ENCODE results near the gene SLC41A3.

SLC41A3 gene

DNA sequence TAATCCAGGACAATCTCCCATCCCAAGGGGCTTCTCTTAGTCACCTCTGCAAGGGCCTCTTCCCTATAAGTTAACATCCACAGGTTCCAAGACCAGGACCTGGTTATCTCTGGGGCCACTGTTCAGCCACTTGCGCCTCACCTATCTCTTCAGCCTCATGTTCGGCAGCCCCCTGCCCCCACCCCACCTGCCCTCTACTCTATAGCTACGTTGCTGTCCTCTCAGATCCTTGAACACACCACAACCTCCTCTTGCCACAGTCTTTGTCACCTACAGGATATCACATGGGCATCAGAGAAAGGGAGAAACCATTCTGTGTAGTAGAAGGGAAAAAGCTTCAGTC is 33.9 kb downstream of the SLC41A3 start:
- Histone ChIP-seq H3K36me3 (ENCODE audit: control insufficient read depth in 2 of 2, insufficient read depth in 1 of 2, low read length in 2 of 2) (peaks cover 0 to 12% of the 10 kb centered on the region in 2 experiments; a peak in 1 of 3 replicates), H3K27ac (ENCODE audit: extremely low read depth, low read depth, low read length) (no peak overlapping the region), H3K9me3 (ENCODE audit: control insufficient read depth, insufficient read depth, low read depth, low read length) (no peaks in the 10 kb centered on the region), H3K4me1 (ENCODE audit: control insufficient read depth, insufficient read depth, low read length) (no peaks in the 10 kb centered on the region), H3K4me3 (ENCODE audit: low read depth, low read length) (no peak overlapping the region)
- ChIA-PET POLR2A (no interaction called here), CTCF (no interaction called here)
- TF ChIP-seq ZNF175 (tag by site-specific recombination; IDR thresholded peaks at IDR 0.05), result no peak
- no peak for TF ChIP-seq ZBTB7A (tag by site-specific recombination; IDR thresholded peaks at IDR 0.05; ENCODE audit: low read depth)
- TF ChIP-seq, protein P1, sequence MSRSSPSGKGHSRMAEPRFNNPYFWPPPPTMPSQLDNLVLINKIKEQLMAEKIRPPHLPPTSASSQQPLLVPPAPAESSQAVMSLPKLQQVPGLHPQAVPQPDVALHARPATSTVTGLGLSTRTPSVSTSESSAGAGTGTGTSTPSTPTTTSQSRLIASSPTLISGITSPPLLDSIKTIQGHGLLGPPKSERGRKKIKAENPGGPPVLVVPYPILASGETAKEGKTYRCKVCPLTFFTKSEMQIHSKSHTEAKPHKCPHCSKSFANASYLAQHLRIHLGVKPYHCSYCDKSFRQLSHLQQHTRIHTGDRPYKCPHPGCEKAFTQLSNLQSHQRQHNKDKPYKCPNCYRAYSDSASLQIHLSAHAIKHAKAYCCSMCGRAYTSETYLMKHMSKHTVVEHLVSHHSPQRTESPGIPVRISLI (tag by site-specific recombination; IDR thresholded peaks at IDR 0.05), result no peak
- TF ChIP-seq ZNF184 (tag by site-specific recombination; IDR thresholded peaks at IDR 0.05), result no peak
- no peak for TF ChIP-seq SP7 (tag by site-specific recombination; IDR thresholded peaks at IDR 0.05)
- no peak for TF ChIP-seq GLI2 (tag by site-specific recombination; IDR thresholded peaks at IDR 0.05; ENCODE audit: borderline replicate concordance, low read depth)
- TF ChIP-seq ZNF24 (tag by site-specific recombination; IDR thresholded peaks at IDR 0.05), result no peak
- no peak for TF ChIP-seq ZSCAN23 (tag by site-specific recombination; IDR thresholded peaks at IDR 0.05)
- TF ChIP-seq ZNF600 (tag by site-specific recombination; IDR thresholded peaks at IDR 0.05), result no peak
- no peak for TF ChIP-seq MZF1 (tag by site-specific recombination; IDR thresholded peaks at IDR 0.05; ENCODE audit: borderline replicate concordance)
- TF ChIP-seq, protein P2, sequence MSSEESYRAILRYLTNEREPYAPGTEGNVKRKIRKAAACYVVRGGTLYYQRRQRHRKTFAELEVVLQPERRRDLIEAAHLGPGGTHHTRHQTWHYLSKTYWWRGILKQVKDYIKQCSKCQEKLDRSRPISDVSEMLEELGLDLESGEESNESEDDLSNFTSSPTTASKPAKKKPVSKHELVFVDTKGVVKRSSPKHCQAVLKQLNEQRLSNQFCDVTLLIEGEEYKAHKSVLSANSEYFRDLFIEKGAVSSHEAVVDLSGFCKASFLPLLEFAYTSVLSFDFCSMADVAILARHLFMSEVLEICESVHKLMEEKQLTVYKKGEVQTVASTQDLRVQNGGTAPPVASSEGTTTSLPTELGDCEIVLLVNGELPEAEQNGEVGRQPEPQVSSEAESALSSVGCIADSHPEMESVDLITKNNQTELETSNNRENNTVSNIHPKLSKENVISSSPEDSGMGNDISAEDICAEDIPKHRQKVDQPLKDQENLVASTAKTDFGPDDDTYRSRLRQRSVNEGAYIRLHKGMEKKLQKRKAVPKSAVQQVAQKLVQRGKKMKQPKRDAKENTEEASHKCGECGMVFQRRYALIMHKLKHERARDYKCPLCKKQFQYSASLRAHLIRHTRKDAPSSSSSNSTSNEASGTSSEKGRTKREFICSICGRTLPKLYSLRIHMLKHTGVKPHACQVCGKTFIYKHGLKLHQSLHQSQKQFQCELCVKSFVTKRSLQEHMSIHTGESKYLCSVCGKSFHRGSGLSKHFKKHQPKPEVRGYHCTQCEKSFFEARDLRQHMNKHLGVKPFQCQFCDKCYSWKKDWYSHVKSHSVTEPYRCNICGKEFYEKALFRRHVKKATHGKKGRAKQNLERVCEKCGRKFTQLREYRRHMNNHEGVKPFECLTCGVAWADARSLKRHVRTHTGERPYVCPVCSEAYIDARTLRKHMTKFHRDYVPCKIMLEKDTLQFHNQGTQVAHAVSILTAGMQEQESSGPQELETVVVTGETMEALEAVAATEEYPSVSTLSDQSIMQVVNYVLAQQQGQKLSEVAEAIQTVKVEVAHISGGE (tag by site-specific recombination; conservative IDR thresholded peaks at IDR 0.05; ENCODE audit: low read depth), result no peak
- TF ChIP-seq ZNF610 (tag by site-specific recombination; IDR thresholded peaks at IDR 0.05; ENCODE audit: borderline replicate concordance), result no peak
- no peak for TF ChIP-seq ZNF571 (tag by site-specific recombination; IDR thresholded peaks at IDR 0.05)
- no peak for TF ChIP-seq ZNF707 (tag by site-specific recombination; IDR thresholded peaks at IDR 0.05)
- TF ChIP-seq, protein P3, sequence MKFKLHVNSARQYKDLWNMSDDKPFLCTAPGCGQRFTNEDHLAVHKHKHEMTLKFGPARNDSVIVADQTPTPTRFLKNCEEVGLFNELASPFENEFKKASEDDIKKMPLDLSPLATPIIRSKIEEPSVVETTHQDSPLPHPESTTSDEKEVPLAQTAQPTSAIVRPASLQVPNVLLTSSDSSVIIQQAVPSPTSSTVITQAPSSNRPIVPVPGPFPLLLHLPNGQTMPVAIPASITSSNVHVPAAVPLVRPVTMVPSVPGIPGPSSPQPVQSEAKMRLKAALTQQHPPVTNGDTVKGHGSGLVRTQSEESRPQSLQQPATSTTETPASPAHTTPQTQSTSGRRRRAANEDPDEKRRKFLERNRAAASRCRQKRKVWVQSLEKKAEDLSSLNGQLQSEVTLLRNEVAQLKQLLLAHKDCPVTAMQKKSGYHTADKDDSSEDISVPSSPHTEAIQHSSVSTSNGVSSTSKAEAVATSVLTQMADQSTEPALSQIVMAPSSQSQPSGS (tag by site-specific recombination; IDR thresholded peaks at IDR 0.05; ENCODE audit: low read depth), result no peak
- no peak for TF ChIP-seq ZNF324 (tag by site-specific recombination; IDR thresholded peaks at IDR 0.05)
- TF ChIP-seq, protein P4, sequence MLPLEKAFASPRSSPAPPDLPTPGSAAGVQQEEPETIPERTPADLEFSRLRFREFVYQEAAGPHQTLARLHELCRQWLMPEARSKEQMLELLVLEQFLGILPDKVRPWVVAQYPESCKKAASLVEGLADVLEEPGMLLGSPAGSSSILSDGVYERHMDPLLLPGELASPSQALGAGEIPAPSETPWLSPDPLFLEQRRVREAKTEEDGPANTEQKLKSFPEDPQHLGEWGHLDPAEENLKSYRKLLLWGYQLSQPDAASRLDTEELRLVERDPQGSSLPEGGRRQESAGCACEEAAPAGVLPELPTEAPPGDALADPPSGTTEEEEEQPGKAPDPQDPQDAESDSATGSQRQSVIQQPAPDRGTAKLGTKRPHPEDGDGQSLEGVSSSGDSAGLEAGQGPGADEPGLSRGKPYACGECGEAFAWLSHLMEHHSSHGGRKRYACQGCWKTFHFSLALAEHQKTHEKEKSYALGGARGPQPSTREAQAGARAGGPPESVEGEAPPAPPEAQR (tag by site-specific recombination; IDR thresholded peaks at IDR 0.05), result no peak

DNA sequence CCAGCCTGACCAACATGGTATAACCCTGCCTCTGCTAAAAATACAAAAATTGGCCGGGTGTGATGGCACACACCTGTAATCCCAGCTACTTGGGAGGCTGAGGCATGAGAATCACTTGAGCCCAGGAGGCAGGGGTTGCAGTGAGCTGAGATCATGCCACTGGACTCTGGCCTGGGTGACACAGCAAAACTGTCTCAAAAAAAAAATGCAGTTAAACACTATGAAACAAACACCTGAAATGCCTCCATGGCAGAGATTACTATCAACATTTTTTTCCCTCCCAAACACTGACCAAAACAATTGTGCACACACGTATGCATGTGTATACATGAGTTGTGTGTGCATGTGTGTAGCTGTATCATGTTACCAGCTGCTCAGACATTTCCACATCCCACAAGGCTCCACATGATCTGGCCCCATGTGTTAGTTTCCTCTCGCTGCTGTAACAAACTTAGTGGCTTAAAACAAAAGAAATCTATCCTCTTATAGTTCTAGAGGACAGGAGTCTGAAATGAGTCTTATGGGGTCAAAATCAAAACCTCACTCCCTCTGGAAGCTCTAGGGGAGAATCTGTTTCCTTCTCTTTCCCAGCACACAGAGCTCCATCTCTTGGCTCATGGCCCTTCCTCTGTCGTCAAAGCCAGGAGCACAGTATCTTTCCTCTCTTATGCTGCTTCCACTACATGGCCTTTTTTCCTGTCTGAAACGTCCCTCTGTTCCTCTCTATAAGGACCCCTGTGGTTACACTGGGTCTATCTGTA is 34.5 kb downstream of the SLC41A3 start:
- H3K4me1 ChIP-seq (ENCODE audit: control insufficient read depth, insufficient read depth, low read length), result no peaks in the 10 kb centered on the region
- TF ChIP-seq, protein P5, sequence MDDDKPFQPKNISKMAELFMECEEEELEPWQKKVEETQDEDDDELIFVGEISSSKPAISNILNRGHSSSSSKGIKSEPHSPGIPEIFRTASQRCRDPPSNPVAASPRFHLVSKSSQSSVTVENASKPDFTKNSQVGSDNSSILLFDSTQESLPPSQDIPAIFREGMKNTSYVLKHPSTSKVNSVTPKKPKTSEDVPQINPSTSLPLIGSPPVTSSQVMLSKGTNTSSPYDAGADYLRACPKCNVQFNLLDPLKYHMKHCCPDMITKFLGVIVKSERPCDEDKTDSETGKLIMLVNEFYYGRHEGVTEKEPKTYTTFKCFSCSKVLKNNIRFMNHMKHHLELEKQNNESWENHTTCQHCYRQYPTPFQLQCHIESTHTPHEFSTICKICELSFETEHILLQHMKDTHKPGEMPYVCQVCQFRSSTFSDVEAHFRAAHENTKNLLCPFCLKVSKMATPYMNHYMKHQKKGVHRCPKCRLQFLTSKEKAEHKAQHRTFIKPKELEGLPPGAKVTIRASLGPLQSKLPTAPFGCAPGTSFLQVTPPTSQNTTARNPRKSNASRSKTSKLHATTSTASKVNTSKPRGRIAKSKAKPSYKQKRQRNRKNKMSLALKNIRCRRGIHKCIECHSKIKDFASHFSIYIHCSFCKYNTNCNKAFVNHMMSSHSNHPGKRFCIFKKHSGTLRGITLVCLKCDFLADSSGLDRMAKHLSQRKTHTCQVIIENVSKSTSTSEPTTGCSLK (tag by site-specific recombination; IDR thresholded peaks at IDR 0.05), result no peak
- TF ChIP-seq, protein P6, sequence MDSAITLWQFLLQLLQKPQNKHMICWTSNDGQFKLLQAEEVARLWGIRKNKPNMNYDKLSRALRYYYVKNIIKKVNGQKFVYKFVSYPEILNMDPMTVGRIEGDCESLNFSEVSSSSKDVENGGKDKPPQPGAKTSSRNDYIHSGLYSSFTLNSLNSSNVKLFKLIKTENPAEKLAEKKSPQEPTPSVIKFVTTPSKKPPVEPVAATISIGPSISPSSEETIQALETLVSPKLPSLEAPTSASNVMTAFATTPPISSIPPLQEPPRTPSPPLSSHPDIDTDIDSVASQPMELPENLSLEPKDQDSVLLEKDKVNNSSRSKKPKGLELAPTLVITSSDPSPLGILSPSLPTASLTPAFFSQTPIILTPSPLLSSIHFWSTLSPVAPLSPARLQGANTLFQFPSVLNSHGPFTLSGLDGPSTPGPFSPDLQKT (IDR thresholded peaks at IDR 0.05; ENCODE audit: borderline replicate concordance, low read depth, low read length), result no peak
- TF ChIP-seq ZNF501 (tag by site-specific recombination; IDR thresholded peaks at IDR 0.05) (no peak), ZNF366 (tag by site-specific recombination; conservative IDR thresholded peaks at IDR 0.05) (no peak), ZBTB48 (tag by site-specific recombination; IDR thresholded peaks at IDR 0.05) (no peak), ZNF266 (tag by site-specific recombination; IDR thresholded peaks at IDR 0.05; ENCODE audit: low read depth) (no peak)

More for the DNA sequence above, 34.5 kb downstream of the SLC41A3 start:
- ChIA-PET CTCF (no interaction called here), POLR2A (no interaction called here)
- no peaks in the 10 kb centered on the region for H3K9me3 ChIP-seq (ENCODE audit: control insufficient read depth, insufficient read depth, low read depth, low read length)
- no peak overlapping the region for H3K4me3 ChIP-seq (ENCODE audit: low read depth, low read length)
- no peak overlapping the region for H3K27ac ChIP-seq (ENCODE audit: extremely low read depth, low read depth, low read length)
- H3K36me3 ChIP-seq (ENCODE audit: control insufficient read depth in 2 of 2, insufficient read depth in 1 of 2, low read length in 2 of 2), result peaks cover 0 to 12% of the 10 kb centered on the region in 2 experiments; a peak in 1 of 3 replicates

Data from HEK293 (cell line).